Measurements from ENCODE around the gene MARCKSL1.
A peak's percentile ranks its signal among the peaks of the same experiment; 100 is the strongest.
"Not testable (repeated sequence)": the region's sequence is repeated elsewhere in the genome, so short reads cannot be mapped to it uniquely, and the experiment has no call there.

Gene MARCKSL1, protein sequence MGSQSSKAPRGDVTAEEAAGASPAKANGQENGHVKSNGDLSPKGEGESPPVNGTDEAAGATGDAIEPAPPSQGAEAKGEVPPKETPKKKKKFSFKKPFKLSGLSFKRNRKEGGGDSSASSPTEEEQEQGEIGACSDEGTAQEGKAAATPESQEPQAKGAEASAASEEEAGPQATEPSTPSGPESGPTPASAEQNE

DNA sequence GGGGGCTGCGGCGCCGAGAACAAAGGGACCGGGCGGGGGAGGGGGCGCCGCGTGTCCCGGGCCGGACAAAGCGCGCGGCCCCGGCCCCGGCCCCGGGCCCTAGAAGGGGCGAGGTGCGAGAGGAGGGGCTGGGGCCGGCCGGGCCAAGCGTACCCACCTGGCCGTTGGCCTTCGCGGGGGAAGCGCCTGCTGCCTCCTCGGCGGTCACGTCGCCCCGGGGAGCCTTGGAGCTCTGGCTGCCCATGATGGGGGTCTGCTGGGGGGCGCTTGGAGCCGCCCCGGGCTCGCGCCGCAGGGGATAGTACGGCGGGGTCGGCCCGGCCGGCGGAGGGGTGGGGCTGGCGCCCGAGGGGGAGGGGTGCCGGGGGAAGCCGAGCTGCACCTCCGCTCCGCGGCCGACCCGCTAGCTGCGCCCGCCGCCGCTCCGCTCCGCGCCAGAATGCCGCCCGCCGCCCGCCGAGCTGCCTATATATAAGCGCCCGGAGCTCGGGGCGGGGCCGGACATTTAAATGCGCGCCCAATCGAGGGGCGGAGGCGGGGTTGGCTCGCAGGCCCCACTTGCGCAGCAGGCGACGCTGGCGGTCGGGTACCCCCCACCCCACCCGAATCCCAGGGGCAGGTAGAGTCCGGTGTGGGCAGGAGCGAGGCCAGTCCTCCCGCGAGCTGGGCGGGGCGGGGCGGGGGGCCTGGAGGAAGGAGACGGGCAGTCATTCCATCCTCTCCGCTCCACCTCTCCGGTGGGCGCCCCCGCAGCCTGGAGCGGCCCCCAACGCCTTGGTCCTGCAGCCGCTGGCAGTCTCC lies at the start of gene MARCKSL1:
MARCKSL1 (minus strand) TSS at position 444 of the 801 bp plus-strand sequence; CDS start at position 244, 200 bp downstream.
- peak; percentile 14 for DNase-seq (ENCODE audit: low read depth)

- no peak for DNase-seq (ENCODE audit: low read depth)
Measured at GRCh38 chr1:32380057-32380456, 44.0 kb upstream of the MARCKSL1 start.

DNA sequence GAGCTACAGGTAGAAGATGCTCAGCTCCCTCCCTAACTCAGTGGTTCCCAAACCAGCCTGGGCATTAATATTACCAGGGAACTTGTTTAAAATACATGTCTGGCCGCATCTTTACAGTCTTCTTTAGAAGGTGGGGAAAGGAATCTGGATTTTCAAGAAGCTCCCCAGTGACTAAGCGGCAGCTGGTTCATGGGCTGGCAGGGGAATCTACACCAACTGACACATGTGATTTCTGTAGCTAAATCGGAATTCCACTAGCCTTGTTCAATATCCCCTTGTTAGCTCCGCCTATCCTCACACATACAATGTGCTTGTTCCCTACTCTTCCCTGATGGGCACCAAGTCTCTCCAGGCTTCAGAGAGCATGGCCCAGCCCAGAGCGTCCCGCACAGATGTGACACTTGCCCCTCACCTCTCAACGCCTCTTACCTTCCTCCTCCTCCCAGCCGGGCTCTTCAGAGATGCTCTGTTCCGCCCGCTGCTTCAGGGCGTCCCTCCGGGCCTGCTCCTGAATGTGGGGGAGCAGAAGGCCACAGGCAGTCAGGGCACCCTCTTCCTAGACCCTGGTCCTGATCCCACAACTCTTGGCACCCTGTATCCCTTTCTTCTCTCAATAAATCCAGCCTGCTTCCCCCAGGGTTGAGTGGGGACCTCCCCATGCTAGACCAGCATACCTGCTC lies 41.6 kb upstream of the MARCKSL1 start:
- DNase-seq (ENCODE audit: low read depth): no peak

GRCh38 chr1:32376199-32376598 lies 40.2 kb upstream of the MARCKSL1 start:
- no peak for DNase-seq (ENCODE audit: low read depth)

DNA sequence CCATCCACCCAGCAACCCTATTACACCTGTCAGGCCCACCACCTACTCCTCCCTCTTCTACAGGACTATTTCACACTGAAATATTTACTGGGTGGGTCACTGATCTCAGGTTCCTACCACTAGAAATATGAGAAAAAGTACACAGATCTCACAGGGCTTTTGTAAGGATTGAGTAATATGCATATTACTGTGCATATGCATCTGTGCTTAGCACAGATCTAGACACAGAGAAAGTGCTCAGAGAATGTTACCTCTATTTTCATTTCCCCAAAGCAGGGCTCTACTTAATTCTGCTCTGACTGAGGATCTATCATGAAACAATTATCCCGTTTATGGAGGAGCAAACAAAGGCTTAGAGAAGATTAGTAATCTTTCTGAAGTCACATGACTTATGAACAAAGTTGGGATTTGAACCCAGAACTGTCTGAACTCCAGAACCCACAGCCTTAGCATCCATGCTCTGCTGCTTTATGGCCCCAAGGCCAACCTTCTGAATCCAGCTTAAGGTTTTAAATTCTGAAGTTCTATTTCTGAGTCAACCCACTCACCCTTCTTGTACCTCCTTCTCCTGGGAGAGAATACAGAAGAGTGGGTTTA lies 38.1 kb upstream of the MARCKSL1 start:
- DNase-seq (ENCODE audit: low read depth): no peak

DNA sequence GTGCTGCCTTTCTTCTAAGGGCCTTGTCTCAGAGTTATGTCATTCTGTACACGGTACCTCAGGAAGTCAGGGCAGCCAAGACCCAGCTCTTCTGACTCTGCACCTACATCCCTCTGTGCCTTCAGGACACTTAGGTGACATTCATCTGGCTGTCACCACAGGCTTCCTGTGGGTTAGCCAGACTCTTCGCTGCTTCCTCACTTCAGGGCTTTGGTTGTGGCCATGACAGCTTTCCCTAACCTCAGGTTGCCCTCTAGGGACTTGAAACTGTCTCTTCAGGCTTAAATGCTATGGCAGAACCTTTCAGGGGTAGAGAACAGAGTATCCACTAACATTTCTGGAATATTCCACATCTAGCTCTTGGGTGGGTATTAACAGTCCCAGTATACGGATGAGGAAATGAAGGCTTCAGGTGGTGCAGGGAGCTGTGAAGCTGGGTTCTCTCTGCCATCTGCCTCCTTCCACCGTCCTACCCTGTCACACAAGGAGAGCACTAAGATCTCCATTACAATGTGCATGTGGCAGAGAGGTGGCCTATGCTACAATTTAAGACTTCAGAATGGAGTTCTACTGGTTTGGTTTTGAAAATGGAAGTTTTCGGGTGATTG lies 36.2 kb upstream of the MARCKSL1 start:
- no peak for DNase-seq (ENCODE audit: low read depth)

DNA sequence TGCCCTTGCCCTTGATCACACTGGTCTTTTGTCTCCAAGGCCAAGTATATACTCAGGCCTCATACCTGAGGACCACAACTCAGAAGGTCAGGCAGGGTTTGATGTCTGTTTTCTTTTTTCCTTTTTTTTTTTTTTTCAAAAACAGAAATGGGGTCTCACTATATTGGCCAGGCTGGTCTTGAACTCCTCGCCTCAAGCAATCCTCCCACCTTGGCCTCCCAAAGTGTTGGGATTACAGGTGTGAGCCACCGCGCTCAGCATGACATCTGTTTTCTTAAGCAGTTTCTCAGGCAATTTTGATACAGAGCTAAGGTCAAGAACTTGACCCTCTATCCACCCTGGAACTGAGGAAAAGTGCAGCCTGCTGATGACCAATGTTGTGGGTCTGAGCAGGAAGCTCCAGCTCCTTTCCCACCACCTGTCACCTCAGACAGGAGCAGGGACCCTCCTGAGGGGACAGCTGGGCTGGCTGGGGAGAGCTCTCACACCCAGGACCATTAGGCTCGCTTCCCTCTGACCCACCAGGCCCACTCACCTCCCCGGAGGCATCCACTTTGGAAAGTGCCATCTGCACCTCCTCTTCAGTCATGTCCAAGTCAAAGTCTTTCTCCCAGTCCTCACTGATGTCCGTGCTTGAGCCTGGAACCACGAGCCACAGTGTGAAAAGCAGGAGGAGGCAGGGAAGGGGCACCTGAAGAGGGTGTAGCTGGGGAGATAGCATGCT lies 32.0 kb upstream of the MARCKSL1 start:
- no peak for DNase-seq (ENCODE audit: low read depth)

DNA sequence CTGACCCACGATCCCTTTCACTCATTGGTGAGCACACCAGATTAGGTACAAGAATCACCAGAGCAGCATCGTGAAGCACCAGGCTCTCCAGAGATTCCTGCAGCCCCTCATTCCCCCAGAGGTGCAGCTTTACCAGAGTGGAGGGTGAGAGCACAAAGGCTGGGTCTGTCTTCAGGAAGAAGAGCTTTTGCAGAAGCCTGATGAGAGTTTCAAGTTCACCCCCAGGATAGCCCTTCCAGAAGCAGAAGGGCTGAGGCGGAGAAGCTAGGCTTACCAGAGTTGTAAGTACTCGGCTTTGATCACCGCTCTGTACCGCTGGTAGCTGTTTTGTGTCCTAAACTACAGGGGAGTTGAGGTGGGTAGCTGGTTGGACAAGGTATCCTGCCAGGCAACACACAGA lies 29.4 kb upstream of the MARCKSL1 start:
- DNase-seq (ENCODE audit: low read depth): no peak

- no peak for DNase-seq (ENCODE audit: low read depth)
Measured at GRCh38 chr1:32364836-32365235, 28.8 kb upstream of the MARCKSL1 start.

DNA sequence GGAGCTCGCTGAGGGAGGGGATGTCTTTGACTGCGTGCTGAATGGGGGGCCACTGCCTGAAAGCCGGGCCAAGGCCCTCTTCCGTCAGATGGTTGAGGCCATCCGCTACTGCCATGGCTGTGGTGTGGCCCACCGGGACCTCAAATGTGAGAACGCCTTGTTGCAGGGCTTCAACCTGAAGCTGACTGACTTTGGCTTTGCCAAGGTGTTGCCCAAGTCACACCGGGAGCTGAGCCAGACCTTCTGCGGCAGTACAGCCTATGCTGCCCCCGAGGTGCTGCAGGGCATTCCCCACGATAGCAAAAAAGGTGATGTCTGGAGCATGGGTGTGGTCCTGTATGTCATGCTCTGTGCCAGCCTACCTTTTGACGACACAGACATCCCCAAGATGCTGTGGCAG lies 27.7 kb upstream of the MARCKSL1 start:
- DNase-seq (ENCODE audit: low read depth): no peak

GRCh38 chr1:32362474-32363313 lies 26.7 kb upstream of the MARCKSL1 start, which contains the start of the genes FAM229A and TSSK3:
Gene FAM229A (minus strand): TSS chr1:32362485. CDS start chr1:32362091, 394 bp downstream.
Gene TSSK3 (plus strand): TSS chr1:32362539. CDS start chr1:32362702, 163 bp downstream.
- no peak for DNase-seq (ENCODE audit: low read depth)

GRCh38 chr1:32361674-32362473 lies 25.8 kb upstream of the MARCKSL1 start:
- DNase-seq (ENCODE audit: low read depth): no peak

- no peak for DNase-seq (ENCODE audit: low read depth)
Measured at GRCh38 chr1:32361308-32361673, 25.3 kb upstream of the MARCKSL1 start.

DNA sequence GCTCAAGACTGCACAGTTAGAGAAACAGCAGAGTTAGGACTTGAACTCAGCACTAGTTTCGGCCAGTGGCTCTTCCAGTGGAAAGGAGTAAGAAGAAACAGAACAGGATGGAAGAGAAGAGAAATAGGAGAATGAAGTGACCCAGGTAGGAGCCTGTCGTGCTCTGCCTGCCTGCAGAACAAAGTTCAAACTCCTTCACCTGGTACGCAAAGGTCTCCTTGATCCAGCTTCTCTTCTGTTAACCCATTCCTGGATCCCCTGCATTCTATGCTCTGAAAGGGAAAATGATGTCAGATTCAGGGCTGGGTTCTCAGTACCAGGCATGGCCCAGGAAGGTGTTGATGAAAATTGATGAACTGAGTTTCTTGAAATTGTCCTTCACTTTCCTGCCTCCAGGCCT lies 22.4 kb upstream of the MARCKSL1 start:
- no peak for DNase-seq (ENCODE audit: low read depth)

DNA sequence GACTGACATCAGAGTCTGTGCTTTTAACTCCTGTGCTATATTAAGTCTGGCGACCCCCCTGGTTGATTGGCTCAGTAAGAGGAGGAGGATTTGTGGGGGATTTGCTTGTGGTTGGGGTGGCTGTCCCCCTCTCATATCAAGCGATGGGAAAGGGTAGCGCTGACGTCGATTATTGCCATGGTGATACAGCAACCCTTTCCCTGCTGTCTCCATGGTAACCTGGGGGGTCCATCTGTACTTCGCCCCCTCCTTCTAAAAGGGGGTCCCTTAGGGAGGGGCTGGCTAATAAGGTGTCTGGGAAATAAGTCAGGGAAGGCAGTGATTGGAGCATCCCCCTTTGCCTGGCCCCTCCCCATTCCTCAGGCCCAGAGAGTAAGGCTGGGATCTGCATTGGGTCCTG lies 21.6 kb upstream of the MARCKSL1 start:
- DNase-seq (ENCODE audit: low read depth): no peak

GRCh38 chr1:32356478-32356877 lies 20.4 kb upstream of the MARCKSL1 start:
- no peak for DNase-seq (ENCODE audit: low read depth)

DNA sequence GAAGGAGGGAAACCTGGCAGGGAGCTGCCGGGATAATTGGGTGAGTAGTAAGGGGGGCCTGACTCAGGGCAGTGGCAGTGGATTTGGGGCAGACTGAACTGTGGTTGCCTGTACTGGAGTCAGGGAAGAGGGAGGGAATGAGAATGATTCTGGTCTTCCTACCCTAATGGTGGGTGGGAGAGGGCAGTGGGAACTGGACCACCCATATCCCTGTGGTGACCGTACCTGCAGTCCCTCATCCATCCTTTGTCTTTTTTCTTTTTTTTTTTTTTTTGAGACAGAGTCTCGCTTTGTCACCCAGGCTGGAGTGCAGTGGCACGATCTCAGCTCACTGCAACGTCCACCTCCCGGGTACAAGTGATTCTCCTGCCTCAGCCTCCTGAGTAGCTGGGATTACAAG lies 19.7 kb upstream of the MARCKSL1 start:
- DNase-seq (ENCODE audit: low read depth): not testable (repeated sequence)

- DNase-seq (ENCODE audit: low read depth): no peak
Measured at GRCh38 chr1:32353886-32354570, 18.0 kb upstream of the MARCKSL1 start.

- no peak for DNase-seq (ENCODE audit: low read depth)
Measured at GRCh38 chr1:32353431-32353830, 17.4 kb upstream of the MARCKSL1 start.

All from fibroblast of the conjunctiva (primary cell).